ENCODE measurements around the gene FBXL4. TPM values are rescaled to one million over a fixed set of nuclear protein-coding genes. Genes with fewer than 3 reads are reported as not detected.

The FBXL4 gene
- polyA plus RNA-seq, 1 donor from 2014 or later: 9.7 TPM

- Histone ChIP-seq H4K20me1 (ENCODE audit: insufficient read depth) (no peaks in the 10 kb centered on the region), H3F3A (ENCODE audit: insufficient read depth, low read length, poor library complexity, severe bottlenecking) (no peaks in the 10 kb centered on the region), H2AFZ (ENCODE audit: low read depth, low read length) (no peak overlapping the region), H3K27ac (ENCODE audit: low read length) (no peak overlapping the region), H3K4me2 (ENCODE audit: low read length) (no peak overlapping the region), H3K27me3 (ENCODE audit: insufficient read depth, low read depth, low read length) (no peaks in the 10 kb centered on the region), H3K9ac (ENCODE audit: low read length) (no peak overlapping the region), H3K9me2 (ENCODE audit: insufficient read depth, low read length) (no peaks in the 10 kb centered on the region), H3K4me3 (ENCODE audit: low read length) (no peak overlapping the region), H3K79me2 (replicated peaks; ENCODE audit: insufficient read depth, low read length) (no peaks in the 10 kb centered on the region), H3K36me3 (ENCODE audit: insufficient read depth, low read length) (no peaks in the 10 kb centered on the region), H3K9me3 (ENCODE audit: low read length) (no peaks in the 10 kb centered on the region)
- TF ChIP-seq SMC3 (conservative IDR thresholded peaks at IDR 0.05; ENCODE audit: poor library complexity) (no peak), TAF1 (IDR thresholded peaks at IDR 0.05; ENCODE audit: low read depth) (no peak)
- TF ChIP-seq, protein P1, sequence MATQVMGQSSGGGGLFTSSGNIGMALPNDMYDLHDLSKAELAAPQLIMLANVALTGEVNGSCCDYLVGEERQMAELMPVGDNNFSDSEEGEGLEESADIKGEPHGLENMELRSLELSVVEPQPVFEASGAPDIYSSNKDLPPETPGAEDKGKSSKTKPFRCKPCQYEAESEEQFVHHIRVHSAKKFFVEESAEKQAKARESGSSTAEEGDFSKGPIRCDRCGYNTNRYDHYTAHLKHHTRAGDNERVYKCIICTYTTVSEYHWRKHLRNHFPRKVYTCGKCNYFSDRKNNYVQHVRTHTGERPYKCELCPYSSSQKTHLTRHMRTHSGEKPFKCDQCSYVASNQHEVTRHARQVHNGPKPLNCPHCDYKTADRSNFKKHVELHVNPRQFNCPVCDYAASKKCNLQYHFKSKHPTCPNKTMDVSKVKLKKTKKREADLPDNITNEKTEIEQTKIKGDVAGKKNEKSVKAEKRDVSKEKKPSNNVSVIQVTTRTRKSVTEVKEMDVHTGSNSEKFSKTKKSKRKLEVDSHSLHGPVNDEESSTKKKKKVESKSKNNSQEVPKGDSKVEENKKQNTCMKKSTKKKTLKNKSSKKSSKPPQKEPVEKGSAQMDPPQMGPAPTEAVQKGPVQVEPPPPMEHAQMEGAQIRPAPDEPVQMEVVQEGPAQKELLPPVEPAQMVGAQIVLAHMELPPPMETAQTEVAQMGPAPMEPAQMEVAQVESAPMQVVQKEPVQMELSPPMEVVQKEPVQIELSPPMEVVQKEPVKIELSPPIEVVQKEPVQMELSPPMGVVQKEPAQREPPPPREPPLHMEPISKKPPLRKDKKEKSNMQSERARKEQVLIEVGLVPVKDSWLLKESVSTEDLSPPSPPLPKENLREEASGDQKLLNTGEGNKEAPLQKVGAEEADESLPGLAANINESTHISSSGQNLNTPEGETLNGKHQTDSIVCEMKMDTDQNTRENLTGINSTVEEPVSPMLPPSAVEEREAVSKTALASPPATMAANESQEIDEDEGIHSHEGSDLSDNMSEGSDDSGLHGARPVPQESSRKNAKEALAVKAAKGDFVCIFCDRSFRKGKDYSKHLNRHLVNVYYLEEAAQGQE (IDR thresholded peaks at IDR 0.05; ENCODE audit: borderline replicate concordance): no peak
Observed at GRCh38 chr6:98885330-98885729, 62.4 kb downstream of the FBXL4 start.

GRCh38 chr6:98880486-98880885, 67.3 kb downstream of the FBXL4 start:
- Histone ChIP-seq H3K4me2 (ENCODE audit: low read length) (no peak overlapping the region), H3F3A (ENCODE audit: insufficient read depth, low read length, poor library complexity, severe bottlenecking) (no peaks in the 10 kb centered on the region), H3K4me3 (ENCODE audit: low read length) (no peak overlapping the region), H3K36me3 (ENCODE audit: insufficient read depth, low read length) (no peaks in the 10 kb centered on the region), H3K79me2 (replicated peaks; ENCODE audit: insufficient read depth, low read length) (no peaks in the 10 kb centered on the region), H3K9me3 (ENCODE audit: low read length) (no peaks in the 10 kb centered on the region), H3K9me2 (ENCODE audit: insufficient read depth, low read length) (no peaks in the 10 kb centered on the region), H3K27ac (ENCODE audit: low read length) (no peak overlapping the region), H3K9ac (ENCODE audit: low read length) (no peak overlapping the region), H3K27me3 (ENCODE audit: insufficient read depth, low read depth, low read length) (no peaks in the 10 kb centered on the region), H4K20me1 (ENCODE audit: insufficient read depth) (no peaks in the 10 kb centered on the region), H2AFZ (ENCODE audit: low read depth, low read length) (no peak overlapping the region)
- TF ChIP-seq MXI1 (conservative IDR thresholded peaks at IDR 0.05; ENCODE audit: poor library complexity, severe bottlenecking): no peak
- TF ChIP-seq, protein P1 (IDR thresholded peaks at IDR 0.05; ENCODE audit: borderline replicate concordance): no peak
- no peak for TF ChIP-seq EP300 (conservative IDR thresholded peaks at IDR 0.05; ENCODE audit: poor library complexity, severe bottlenecking)
- TF ChIP-seq SMC3 (conservative IDR thresholded peaks at IDR 0.05; ENCODE audit: poor library complexity): no peak
- TF ChIP-seq CTCF (IDR thresholded peaks at IDR 0.05; ENCODE audit: poor library complexity, severe bottlenecking): no peak
- no peak for TF ChIP-seq EZH2 (IDR thresholded peaks at IDR 0.05; ENCODE audit: borderline replicate concordance, insufficient read depth, low read length, poor library complexity, severe bottlenecking)
- TF ChIP-seq TAF1 (IDR thresholded peaks at IDR 0.05; ENCODE audit: low read depth): no peak
- no peak for TF ChIP-seq POLR2AphosphoS5 (IDR thresholded peaks at IDR 0.05)
- TF ChIP-seq RAD21 (conservative IDR thresholded peaks at IDR 0.05): no peak
